ENCODE results near the gene PPM1N.

- TF ChIP-seq POLR2A (IDR thresholded peaks at IDR 0.05) (no peak), CTCF (IDR thresholded peaks at IDR 0.05) (no peak)
Observed at GRCh38 chr19:45473682-45474605, 24.3 kb upstream of the PPM1N start.
